ENCODE data around the gene STAMBP. TPM values are rescaled to one million over a fixed set of nuclear protein-coding genes. Genes with fewer than 3 reads are reported as not detected.

Gene STAMBP
- total and polyA plus RNA-seq, 9 of the 15 experiments (the other 6 are each of a cell fraction or from before 2014, with no cell fraction given), result 36.9 to 75.2 (median 48.8) TPM

DNA sequence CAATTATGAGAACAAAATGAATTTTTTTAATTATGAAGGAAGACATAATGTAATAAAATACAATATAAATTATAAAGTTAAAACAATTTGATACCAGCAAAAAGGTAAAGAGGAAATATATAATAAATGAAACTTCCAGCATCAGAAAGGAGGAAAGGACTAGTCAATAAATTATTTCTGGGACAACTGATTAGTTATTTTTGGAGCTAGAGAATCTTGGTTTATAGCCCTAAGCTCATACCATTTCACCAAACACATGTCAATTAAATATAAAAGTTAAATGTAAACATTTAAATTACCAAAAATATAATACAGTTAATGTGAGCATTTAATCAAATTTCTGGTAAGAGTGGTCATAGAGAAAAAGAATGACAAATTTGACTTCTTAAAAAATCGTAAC is 76.2 kb downstream of the STAMBP start:
- ChIA-PET POLR2A (no interaction called here), CTCF (ENCODE audit: low intra/inter-chr PET ratio) (no interaction called here)
- no TSS peak for BruUV-seq (replicated peaks)
- no peak for ATAC-seq
- H3K9me3 ChIP-seq (replicated peaks; ENCODE audit: control insufficient read depth, insufficient read depth, low read depth, low read length), result no peaks in the 10 kb centered on the region
- no peak overlapping the region for H3K4me3 ChIP-seq
- no peaks in the 10 kb centered on the region for H3K79me2 ChIP-seq (ENCODE audit: control insufficient read depth, insufficient read depth, low read length)
- H3K4me2 ChIP-seq (ENCODE audit: insufficient read depth, low read length), result no peak overlapping the region
- H3K27me3 ChIP-seq (ENCODE audit: control insufficient read depth in 2 of 2, insufficient read depth in 2 of 2, low read length in 2 of 2), result no peaks in the 10 kb centered on the region; a peak in 1 of 5 replicates
- WGBS (ENCODE audit: insufficient coverage, low coverage, missing lambda C conversion rate), result 14% methylated on average over 1 of the region's 1 CpG
- no peak for FAIRE-seq
- no peaks in the 10 kb centered on the region for H4K20me1 ChIP-seq (replicated peaks; ENCODE audit: control insufficient read depth, insufficient read depth, low read length)
- DNase-seq (ENCODE audit: extremely low read depth in 1 of 4, low spot score in 3 of 4), result no peak
- TF ChIP-seq HNRNPLL (IDR thresholded peaks at IDR 0.05; ENCODE audit: low read depth, low read length, poor library complexity, severe bottlenecking) (no peak), ZNF699 (CRISPR knock-in tag; IDR thresholded peaks at IDR 0.05; ENCODE audit: insufficient replicate concordance) (no peak), ZNF224 (CRISPR knock-in tag; IDR thresholded peaks at IDR 0.05) (no peak), SRF (CRISPR knock-in tag; IDR thresholded peaks at IDR 0.05) (no peak), HDAC2 (IDR thresholded peaks at IDR 0.05) (no peak), ZNF561 (CRISPR knock-in tag; conservative IDR thresholded peaks at IDR 0.05) (no peak), ZNF695 (CRISPR knock-in tag; IDR thresholded peaks at IDR 0.05) (no peak), SPI1 (IDR thresholded peaks at IDR 0.05; ENCODE audit: borderline replicate concordance, low read depth, low read length) (no peak), NRF1 (conservative IDR thresholded peaks at IDR 0.05 in 1 of 2, IDR thresholded peaks at IDR 0.05 in 1 of 2) (no peak), CC2D1A (IDR thresholded peaks at IDR 0.05) (no peak), CREB1 (IDR thresholded peaks at IDR 0.05) (no peak), CREB1 (CRISPR knock-in tag; IDR thresholded peaks at IDR 0.05) (no peak)
- TF ChIP-seq, protein P1, sequence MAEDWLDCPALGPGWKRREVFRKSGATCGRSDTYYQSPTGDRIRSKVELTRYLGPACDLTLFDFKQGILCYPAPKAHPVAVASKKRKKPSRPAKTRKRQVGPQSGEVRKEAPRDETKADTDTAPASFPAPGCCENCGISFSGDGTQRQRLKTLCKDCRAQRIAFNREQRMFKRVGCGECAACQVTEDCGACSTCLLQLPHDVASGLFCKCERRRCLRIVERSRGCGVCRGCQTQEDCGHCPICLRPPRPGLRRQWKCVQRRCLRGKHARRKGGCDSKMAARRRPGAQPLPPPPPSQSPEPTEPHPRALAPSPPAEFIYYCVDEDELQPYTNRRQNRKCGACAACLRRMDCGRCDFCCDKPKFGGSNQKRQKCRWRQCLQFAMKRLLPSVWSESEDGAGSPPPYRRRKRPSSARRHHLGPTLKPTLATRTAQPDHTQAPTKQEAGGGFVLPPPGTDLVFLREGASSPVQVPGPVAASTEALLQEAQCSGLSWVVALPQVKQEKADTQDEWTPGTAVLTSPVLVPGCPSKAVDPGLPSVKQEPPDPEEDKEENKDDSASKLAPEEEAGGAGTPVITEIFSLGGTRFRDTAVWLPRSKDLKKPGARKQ (CRISPR knock-in tag; IDR thresholded peaks at IDR 0.05), result no peak
- H2AFZ ChIP-seq (ENCODE audit: low read depth, low read length), result no peak overlapping the region
- in situ Hi-C loops (cut with MboI), result no loop called here
- no peaks in the 10 kb centered on the region for H3K36me3 ChIP-seq (ENCODE audit: control insufficient read depth, insufficient read depth, low read length)
- no peak overlapping the region for H3K27ac ChIP-seq (ENCODE audit: extremely low read depth, low read depth, low read length)
- no peaks in the 10 kb centered on the region for H3K9me1 ChIP-seq (ENCODE audit: control insufficient read depth, insufficient read depth, low read length)
- H3K9ac ChIP-seq (ENCODE audit: insufficient read depth in 1 of 2, low read depth in 2 of 2, low read length in 2 of 2), result no peak overlapping the region
- intact Hi-C loops (cut with micrococcal nuclease), result loop anchor here (5.0 kb wide), 1 partner anchor 217 kb away; no protein-coding TSS in a partner anchor
- H3K4me1 ChIP-seq (replicated peaks in 1 of 2; ENCODE audit: control insufficient read depth in 2 of 2, insufficient read depth in 2 of 2, low read length in 2 of 2), result no peaks in the 10 kb centered on the region; a peak in 1 of 5 replicates
